Measurements from ENCODE around the gene RAB11FIP3.
A peak's percentile ranks its signal among the peaks of the same experiment; 100 is the strongest.

The RAB11FIP3 gene

DNA sequence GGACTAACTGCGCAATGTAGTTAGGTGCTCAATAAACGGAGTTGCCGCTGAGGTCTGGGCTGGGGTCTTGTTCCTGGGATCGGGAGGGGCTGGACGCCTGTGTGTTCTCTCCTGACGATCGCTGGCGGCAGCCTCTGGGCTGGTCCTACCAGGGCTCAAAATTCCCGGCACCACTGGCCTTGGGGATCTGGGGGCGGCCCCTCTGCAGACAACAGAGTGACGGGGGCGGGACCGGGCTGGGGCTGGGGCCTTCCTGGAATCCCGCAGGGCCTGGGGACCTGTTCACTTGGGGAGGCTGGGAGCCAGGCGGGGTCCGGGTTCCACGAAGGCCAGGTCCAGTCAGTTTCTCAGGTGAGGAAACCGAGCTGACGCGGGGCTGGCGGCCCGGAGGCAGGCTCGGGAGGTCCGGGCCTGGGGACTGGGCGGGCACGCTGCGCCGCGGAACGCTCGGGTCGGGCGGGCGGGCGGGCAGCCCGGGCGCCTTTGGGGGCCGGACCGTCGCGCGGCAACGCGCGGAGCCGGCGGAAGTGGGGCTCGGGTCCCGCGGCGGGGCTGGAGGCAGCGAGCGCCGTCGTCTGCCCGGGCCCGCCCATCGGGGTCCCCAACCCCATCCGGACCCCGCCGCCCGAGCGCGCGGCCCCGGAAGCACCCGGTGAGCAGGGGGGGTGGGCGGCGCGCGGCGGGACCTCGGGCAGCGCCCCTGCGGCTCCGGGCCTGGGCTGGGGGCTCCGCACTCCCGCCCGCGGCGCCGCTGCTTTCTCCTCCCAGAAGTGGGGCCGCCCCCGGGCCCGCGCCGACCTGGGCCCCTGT, 144.2 kb downstream of the RAB11FIP3 start, which contains the start of gene PIGQ:
TSS of gene PIGQ (plus strand) at position 524 of the 810 bp plus-strand sequence. CDS start 4,107 bp downstream, outside the sequence.
- peak; percentile 69 for DNase-seq
